Suprapubic skin (tissue), 4 donors: Measurements from ENCODE around the gene NUP188.

ENCODE experiments used
- POLR2A ChIP-seq, 2 donors: fragments of 450-650 bp; IDR thresholded peaks; one replicate each; pipeline ENCODE4 v1.6.1; 2017; ENCODE audit warnings: antibody characterized with exemption in 2 of 2, mild to moderate bottlenecking in 2 of 2, moderate library complexity in 2 of 2
- POLR2AphosphoS5 ChIP-seq, 3 donors: sonication (generic); formaldehyde crosslinking; IDR thresholded peaks; one replicate each; pipeline ENCODE4 v1.6.1; 2017; ENCODE audit warnings: antibody characterized with exemption in 3 of 3
- TF ChIP-seq, protein P1 (sequence below), 2 donors: fragments of 200-600 bp in 1 of 2; fragments of 450-650 bp in 1 of 2; sonication (generic) in 1 of 2; IDR thresholded peaks; one replicate each; pipeline ENCODE4 v1.5.1; 2016 to 2019; ENCODE audit warnings: antibody characterized with exemption in 2 of 2, mild to moderate bottlenecking in 1 of 2, moderate library complexity in 1 of 2

DNA sequence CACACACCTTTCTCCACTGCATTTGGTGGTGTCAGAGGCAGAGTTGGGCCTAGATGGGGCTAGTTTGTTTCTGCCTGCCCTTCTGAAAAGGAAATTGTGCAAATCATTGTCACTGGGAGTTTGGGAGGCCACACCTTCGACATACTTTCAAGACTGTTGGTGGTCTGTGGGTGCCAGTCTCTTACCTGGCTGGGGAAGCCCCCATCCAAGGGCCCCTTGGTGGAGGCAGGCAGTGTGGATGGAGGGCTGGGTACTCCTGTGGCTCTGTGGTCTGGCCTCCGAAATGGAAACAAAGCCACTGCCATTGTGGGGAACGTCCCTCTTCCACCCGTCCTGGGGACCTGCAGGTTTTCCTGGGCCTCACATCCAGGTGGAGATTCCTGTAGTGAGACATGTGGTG lies 37.6 kb upstream of the NUP188 start:
- TF ChIP-seq, protein P1, sequence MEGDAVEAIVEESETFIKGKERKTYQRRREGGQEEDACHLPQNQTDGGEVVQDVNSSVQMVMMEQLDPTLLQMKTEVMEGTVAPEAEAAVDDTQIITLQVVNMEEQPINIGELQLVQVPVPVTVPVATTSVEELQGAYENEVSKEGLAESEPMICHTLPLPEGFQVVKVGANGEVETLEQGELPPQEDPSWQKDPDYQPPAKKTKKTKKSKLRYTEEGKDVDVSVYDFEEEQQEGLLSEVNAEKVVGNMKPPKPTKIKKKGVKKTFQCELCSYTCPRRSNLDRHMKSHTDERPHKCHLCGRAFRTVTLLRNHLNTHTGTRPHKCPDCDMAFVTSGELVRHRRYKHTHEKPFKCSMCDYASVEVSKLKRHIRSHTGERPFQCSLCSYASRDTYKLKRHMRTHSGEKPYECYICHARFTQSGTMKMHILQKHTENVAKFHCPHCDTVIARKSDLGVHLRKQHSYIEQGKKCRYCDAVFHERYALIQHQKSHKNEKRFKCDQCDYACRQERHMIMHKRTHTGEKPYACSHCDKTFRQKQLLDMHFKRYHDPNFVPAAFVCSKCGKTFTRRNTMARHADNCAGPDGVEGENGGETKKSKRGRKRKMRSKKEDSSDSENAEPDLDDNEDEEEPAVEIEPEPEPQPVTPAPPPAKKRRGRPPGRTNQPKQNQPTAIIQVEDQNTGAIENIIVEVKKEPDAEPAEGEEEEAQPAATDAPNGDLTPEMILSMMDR (IDR thresholded peaks at IDR 0.05), result no peak
- TF ChIP-seq POLR2A (IDR thresholded peaks at IDR 0.05), result no peak
- no peak for TF ChIP-seq POLR2AphosphoS5 (IDR thresholded peaks at IDR 0.05)
